OCI-LY3 (cell line): ENCODE results near the gene NUAK2.

Source experiments
- EZH2phosphoT487 ChIP-seq: fragments of 200-600 bp; shearing (Covaris generic); IDR thresholded peaks from 2 replicates; pipeline ENCODE4 v1.6.1; 2018; ENCODE audit warnings: antibody characterized with exemption, mixed run types, low read depth
- TF ChIP-seq, protein P1 (sequence below): fragments of 200-600, 300-600 bp; sonication (generic); IDR thresholded peaks from 2 replicates; pipeline ENCODE4 v1.5.1; 2014; ENCODE audit warnings: antibody characterized with exemption, low read length, low read depth

DNA sequence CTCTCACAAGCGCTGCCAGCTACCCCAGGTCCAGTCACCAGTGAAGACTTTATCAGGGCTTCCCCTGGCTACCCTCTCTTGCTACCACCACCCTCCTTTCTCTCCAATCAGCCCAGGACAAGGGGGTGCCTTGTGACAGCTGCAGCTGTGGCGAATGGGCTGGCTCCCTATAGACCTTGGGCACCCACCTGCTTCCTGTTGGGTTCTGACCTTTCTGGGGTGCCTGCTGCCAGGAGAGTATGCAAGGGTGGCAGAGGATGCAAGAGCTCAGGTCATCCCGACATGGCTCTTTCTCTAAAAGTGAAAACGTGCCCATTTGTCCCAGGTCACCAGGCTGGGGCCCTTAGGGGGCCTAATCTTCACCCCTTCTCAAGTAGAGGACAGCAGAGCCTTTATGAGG, 28.6 kb upstream of the NUAK2 start:
- TF ChIP-seq, protein P1, sequence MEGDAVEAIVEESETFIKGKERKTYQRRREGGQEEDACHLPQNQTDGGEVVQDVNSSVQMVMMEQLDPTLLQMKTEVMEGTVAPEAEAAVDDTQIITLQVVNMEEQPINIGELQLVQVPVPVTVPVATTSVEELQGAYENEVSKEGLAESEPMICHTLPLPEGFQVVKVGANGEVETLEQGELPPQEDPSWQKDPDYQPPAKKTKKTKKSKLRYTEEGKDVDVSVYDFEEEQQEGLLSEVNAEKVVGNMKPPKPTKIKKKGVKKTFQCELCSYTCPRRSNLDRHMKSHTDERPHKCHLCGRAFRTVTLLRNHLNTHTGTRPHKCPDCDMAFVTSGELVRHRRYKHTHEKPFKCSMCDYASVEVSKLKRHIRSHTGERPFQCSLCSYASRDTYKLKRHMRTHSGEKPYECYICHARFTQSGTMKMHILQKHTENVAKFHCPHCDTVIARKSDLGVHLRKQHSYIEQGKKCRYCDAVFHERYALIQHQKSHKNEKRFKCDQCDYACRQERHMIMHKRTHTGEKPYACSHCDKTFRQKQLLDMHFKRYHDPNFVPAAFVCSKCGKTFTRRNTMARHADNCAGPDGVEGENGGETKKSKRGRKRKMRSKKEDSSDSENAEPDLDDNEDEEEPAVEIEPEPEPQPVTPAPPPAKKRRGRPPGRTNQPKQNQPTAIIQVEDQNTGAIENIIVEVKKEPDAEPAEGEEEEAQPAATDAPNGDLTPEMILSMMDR: no peak
- no peak for TF ChIP-seq EZH2phosphoT487
